ENCODE results near the gene OGT.

DNA sequence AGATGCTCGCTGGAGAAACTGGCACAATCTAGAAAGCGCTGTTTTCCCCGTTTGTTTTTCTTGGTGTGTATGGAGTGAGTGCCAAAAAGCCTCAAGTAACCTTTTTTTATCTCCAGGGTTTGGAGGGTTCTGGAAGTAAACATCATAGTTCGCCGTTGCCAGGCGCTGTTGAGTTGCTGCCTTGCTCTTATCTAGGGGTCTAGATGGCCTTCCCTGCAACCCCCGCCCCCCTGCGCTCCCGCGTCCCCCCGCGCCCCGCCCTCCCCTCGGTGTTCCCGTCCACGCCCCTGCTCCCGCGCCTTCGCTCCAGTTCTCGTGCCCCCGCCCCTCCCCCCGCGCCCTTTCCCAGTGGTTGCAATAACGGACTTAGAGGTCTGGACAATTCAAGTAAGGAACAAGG, 44.8 kb downstream of the OGT start:
- TF ChIP-seq EZH2 (IDR thresholded peaks at IDR 0.05), result no peak
- no peak for TF ChIP-seq POLR2AphosphoS5 (IDR thresholded peaks at IDR 0.05; ENCODE audit: borderline replicate concordance, low read depth, low read length)
- TF ChIP-seq FOXP2 (optimal IDR thresholded peaks at IDR 0.05; ENCODE audit: control extremely low read depth, extremely low read length, insufficient read depth), result no peak

All from SK-N-MC (cell line).